Adrenal gland (tissue), 19 donors: ENCODE measurements around the gene RNF222. TPM values are rescaled to one million over a fixed set of nuclear protein-coding genes. Genes with fewer than 3 reads are reported as not detected.

Experiments
- DNase-seq, 7 donors: peaks; one replicate each; pipeline ENCODE4 v3.0.0-alpha.2; 2019 to 2020
- H3K27ac ChIP-seq, 5 donors: fragments of 200-600 bp; sonication (generic) in 4 of 5; 1 replicate in 3 of 5; 2 replicates in 2 of 5; pipeline versions ENCODE4 v1.5.1 to v1.8.0; 2016 to 2020; ENCODE audit warnings: mild to moderate bottlenecking in 1 of 5
- H3K27me3 ChIP-seq: fragments of 200-600 bp; 2 replicates; pipeline ENCODE4 v1.8.0; 2021
- H3K36me3 ChIP-seq, 2 donors: fragments of 200-600 bp; replicated peaks in 1 of 2; 1 replicate in 1 of 2; 2 replicates in 1 of 2; pipeline versions ENCODE4 v1.5.1 to v1.8.0; 2018 to 2022
- H3K4me1 ChIP-seq, 2 donors: fragments of 200-600 bp; replicated peaks in 1 of 2; 1 replicate in 1 of 2; 2 replicates in 1 of 2; pipeline versions ENCODE4 v1.5.1 to v1.8.0; 2018 to 2021
- H3K4me3 ChIP-seq, 4 donors: fragments of 200-600 bp; sonication (generic) in 3 of 4; one replicate each; pipeline ENCODE4 v1.5.1; 2016 to 2018
- H3K9me3 ChIP-seq, 3 donors: fragments of 200-600 bp; sonication (generic) in 1 of 3; replicated peaks in 1 of 3; 1 replicate in 2 of 3; 2 replicates in 1 of 3; pipeline versions ENCODE4 v1.5.1 to v1.8.0; 2016 to 2021
- CTCF ChIP-seq, 6 experiments: fragments of 450-650 bp in 4 of 6; fragments of 200-600 bp in 2 of 6; sonication (generic) in 1 of 6; IDR thresholded peaks; 1 replicate in 5 of 6; 2 replicates in 1 of 6; pipeline versions ENCODE4 v1.5.1 to v1.8.0; 2016 to 2021; ENCODE audit warnings: antibody characterized with exemption in 6 of 6, mild to moderate bottlenecking in 2 of 6, moderate library complexity in 1 of 6
- POLR2A ChIP-seq, 2 donors: fragments of 450-650 bp; IDR thresholded peaks; one replicate each; pipeline ENCODE4 v1.6.1; 2017; ENCODE audit warnings: antibody characterized with exemption in 2 of 2, mild to moderate bottlenecking in 2 of 2, moderate library complexity in 1 of 2
- WGBS, 4 donors: extraction: QIAGEN DNeasy Blood & Tissue Kit in 2 of 4; methylation state at CpG; one replicate each; pipeline versions ENCODE4 v1.1.5 to v1.1.7; 2013 to 2017; 5-methylcytosine and 5-hydroxymethylcytosine counted together
- intact Hi-C, 2 donors: fragments of 100-400 bp; cut with DNase I; formaldehyde crosslinking; loops; one replicate each; pipeline versions ENCODE4 v1.14.1 to v1.15.0; 2022 to 2023
- long read RNA-seq, 10 donors: library from polyadenylated mRNA in 3 of 10; unstranded in 2 of 10; stranded (forward) in 1 of 10; transcript quantifications; one replicate each; pipeline ENCODE4 v2.0.0 and lab custom pipeline, GENCODE V29; 2021 to 2026
- polyA plus RNA-seq, 3 donors: library from polyadenylated mRNA; stranded (reverse); fragments of 200-250 nt in 2 of 3; fragments of 350-450 nt in 1 of 3; fragmentation: Illumina TruSeq in 1 of 3; extraction: RNeasy Lipid Tissue Mini Kit (QIAGEN cat#74804) in 1 of 3; gene quantifications; one replicate each; pipeline ENCODE4 v1.2.3, GENCODE V29; 2013 to 2014
- total RNA-seq, 9 donors: library from RNA; depleted of rRNA in 4 of 9; stranded (reverse); fragments of >200 nt in 4 of 9; fragments of 120-200 nt in 1 of 9; fragmentation: NEBNext Ultra II Directional in 1 of 9; extraction: Animal tissue kit (Norgen Biotek cat#: 25700) in 1 of 9; gene quantifications; one replicate each; pipeline versions ENCODE4 v1.1.0 to v1.2.4, GENCODE V29; 2013 to 2023
- donor health status: healthy with polysubstance abuse.
- donor health status: Bipolar disorder and iron deficiency.
- donor health status: DM: yes; HTN: yes; CAD: no.
- donor health status: DM: no; HTN: no; CAD: no.
- donor health status: DM: no; HTN: no; CAD: no.
- donor health status: DM: yes; HTN: yes; CAD: no.

RNF222 gene
- total RNA-seq (not detected), polyA plus RNA-seq (not detected)
- long read RNA-seq, donor 1 = 0 reads
- long read RNA-seq, donor 2 = 0 reads
- long read RNA-seq, donor 3 = 0 reads
- long read RNA-seq, donor 4 = 0 reads
- long read RNA-seq, donor 5 = 0 reads
- long read RNA-seq, donor 6 = 0 reads
- long read RNA-seq, donor 7, partial matches to known transcripts = 0 of 1 reads
- long read RNA-seq, donor 7, other reads (novel, unspliced or antisense) = 0 of 1 reads
- long read RNA-seq, donor 8 = 0 reads
- long read RNA-seq, donor 9 = 0 reads
- long read RNA-seq, donor 10 = 0 reads

- Histone ChIP-seq H3K27me3 (peaks cover 28% of the 10 kb centered on the region), H3K4me1 (no peaks in the 10 kb centered on the region), H3K27ac (no peak within 1 kb of the TSS), H3K36me3 (no peaks in the 10 kb centered on the region), H3K4me3 (no peak within 1 kb of the TSS), H3K9me3 (no peaks in the 10 kb centered on the region)
- WGBS, 4 donors = 46 to 65% (median 61%) methylated on average over 3 to 13 of the region's 13 CpGs
- no peak for DNase-seq
- TF ChIP-seq CTCF (IDR thresholded peaks at IDR 0.05) (no peak), POLR2A (IDR thresholded peaks at IDR 0.05) (no peak)
- intact Hi-C loops = no loop called here
These were observed at the start of gene RNF222 for GRCh38 chr17:8397636-8398035. Gene RNF222, minus strand, starts transcription at chr17:8397827. Its CDS starts 4,366 bp downstream, at chr17:8393461.

GRCh38 chr17:8445536-8445935 lies 47.9 kb upstream of the RNF222 start:
- no peaks in the 10 kb centered on the region for H3K27me3 ChIP-seq
- 74 to 80% (median 76%) methylated on average over 4 of the region's 4 CpGs for WGBS, 4 donors
- no peaks in the 10 kb centered on the region for H3K9me3 ChIP-seq
- no peak for TF ChIP-seq POLR2A (IDR thresholded peaks at IDR 0.05)
- no peak for TF ChIP-seq CTCF (IDR thresholded peaks at IDR 0.05)
- intact Hi-C loops = no loop called here
- DNase-seq = no peak
- H3K36me3 ChIP-seq = peaks cover 0 to 59% of the 10 kb centered on the region in 2 donors
- H3K4me3 ChIP-seq = no peak overlapping the region
- peaks cover 5 to 29% of the 10 kb centered on the region in 2 donors for H3K4me1 ChIP-seq
- no peak overlapping the region for H3K27ac ChIP-seq

- H3K9me3 ChIP-seq = no peaks in the 10 kb centered on the region
- H3K4me3 ChIP-seq = no peak overlapping the region
- H3K36me3 ChIP-seq = peaks cover 0 to 51% of the 10 kb centered on the region in 2 donors
- peaks cover 5 to 33% of the 10 kb centered on the region in 2 donors for H3K4me1 ChIP-seq
- WGBS, 4 donors = 67 to 81% (median 76%) methylated on average over 4 of the region's 4 CpGs
- no peak overlapping the region for H3K27ac ChIP-seq
- DNase-seq = no peak
- no peaks in the 10 kb centered on the region for H3K27me3 ChIP-seq
- intact Hi-C loops = no loop called here
- TF ChIP-seq POLR2A (IDR thresholded peaks at IDR 0.05) = no peak
- TF ChIP-seq CTCF (IDR thresholded peaks at IDR 0.05) = no peak
These were observed 46.9 kb upstream of the RNF222 start for GRCh38 chr17:8444494-8444893.

GRCh38 chr17:8443756-8444155 lies 46.1 kb upstream of the RNF222 start:
- Histone ChIP-seq H3K27ac (no peak overlapping the region), H3K36me3 (peaks cover 0 to 46% of the 10 kb centered on the region in 2 donors), H3K9me3 (no peaks in the 10 kb centered on the region), H3K4me1 (peaks cover 5 to 35% of the 10 kb centered on the region in 2 donors), H3K27me3 (no peaks in the 10 kb centered on the region), H3K4me3 (no peak overlapping the region)
- 86 to 92% (median 90%) methylated on average over 6 to 7 of the region's 7 CpGs for WGBS, 4 donors
- no peak for DNase-seq
- TF ChIP-seq CTCF (IDR thresholded peaks at IDR 0.05) = no peak
- no peak for TF ChIP-seq POLR2A (IDR thresholded peaks at IDR 0.05)
- intact Hi-C loops = no loop called here
